ENCODE results near the gene ZNF385D. TPM values are rescaled to one million over a fixed set of nuclear protein-coding genes. Genes with fewer than 3 reads are reported as not detected.

Gene ZNF385D
- total RNA-seq, 1 donor from 2014 or later, result not detected

DNA sequence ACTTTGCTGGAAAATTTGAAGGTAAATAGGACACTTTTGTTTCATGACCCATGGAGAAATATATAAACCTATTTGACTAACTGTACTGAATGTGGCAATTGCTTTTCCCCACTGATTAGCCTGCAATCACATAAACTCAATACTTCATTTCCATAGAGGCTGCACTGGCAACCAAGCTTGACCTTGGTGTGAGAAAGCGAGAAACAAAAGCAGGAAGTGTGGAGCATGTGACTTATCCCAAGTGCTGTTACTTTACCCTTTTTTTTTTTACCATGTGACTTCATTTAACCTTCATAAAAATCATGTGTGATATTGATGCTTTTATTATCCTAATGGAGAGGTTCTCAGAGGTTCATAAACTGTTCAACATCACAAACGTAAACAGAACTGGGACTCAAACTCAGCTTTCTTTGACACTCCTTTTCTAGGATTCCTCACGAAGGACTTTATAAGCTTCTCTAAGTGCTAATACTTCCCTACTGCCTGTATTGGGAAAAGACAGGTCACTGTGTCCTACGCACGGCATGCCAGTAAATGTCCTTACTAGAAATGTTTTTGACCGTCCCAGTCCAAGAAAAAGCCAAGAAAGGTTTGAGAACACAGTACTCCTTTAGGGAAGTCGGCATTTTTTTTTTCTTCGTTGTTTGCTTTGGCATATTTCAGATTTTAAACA, 34.9 kb upstream of the ZNF385D start:
- ChIA-PET POLR2A (no interaction called here), CTCF (no interaction called here)
- DNase-seq (no peak), ATAC-seq (ENCODE audit: low read depth) (no peak)
- no peak overlapping the region for H3K4me3 Mint-ChIP-seq
- TF ChIP-seq CTCF (IDR thresholded peaks at IDR 0.05), result no peak
- no peaks in the 10 kb centered on the region for H3K27me3 Mint-ChIP-seq
- no peaks in the 10 kb centered on the region for H3K9me3 Mint-ChIP-seq
- intact Hi-C loops (cut with micrococcal nuclease), result no loop called here
- no peak overlapping the region for H3K27ac Mint-ChIP-seq
- H3K4me1 Mint-ChIP-seq, result peaks cover 4% of the 10 kb centered on the region
- no peaks in the 10 kb centered on the region for H3K36me3 Mint-ChIP-seq (ENCODE audit: low read depth)

GRCh38 chr3:21783839-21784238, 32.8 kb upstream of the ZNF385D start:
- POLR2A ChIA-PET, result no interaction called here
- Mint-ChIP-seq H3K27ac (no peak overlapping the region), H3K4me1 (peaks cover 4% of the 10 kb centered on the region), H3K27me3 (no peaks in the 10 kb centered on the region), H3K4me3 (no peak overlapping the region), H3K36me3 (ENCODE audit: low read depth) (no peaks in the 10 kb centered on the region), H3K9me3 (no peaks in the 10 kb centered on the region)
- CTCF ChIA-PET, result no interaction called here
- DNase-seq (no peak), ATAC-seq (ENCODE audit: low read depth) (no peak)
- TF ChIP-seq CTCF (IDR thresholded peaks at IDR 0.05), result no peak
- intact Hi-C loops (cut with micrococcal nuclease), result no loop called here

DNA sequence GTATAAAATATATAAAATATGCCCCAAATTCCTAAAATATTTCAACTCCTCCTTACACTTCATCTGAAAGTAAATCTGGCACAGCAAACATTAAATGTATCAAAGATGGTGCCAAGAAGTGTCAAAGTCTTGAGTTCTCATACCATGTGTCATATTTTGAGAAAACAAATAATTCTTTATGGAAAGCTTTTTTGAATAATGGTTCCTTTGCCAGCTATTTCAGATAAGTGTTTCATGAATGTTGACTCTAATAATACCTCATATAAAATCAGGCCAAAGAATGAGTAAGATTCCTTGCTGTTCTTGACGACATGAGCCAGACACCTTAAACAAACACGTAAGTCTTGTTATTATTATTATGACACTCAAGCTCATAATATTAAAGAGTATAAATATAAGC, 30.3 kb upstream of the ZNF385D start:
- Mint-ChIP-seq H3K27ac (no peak overlapping the region), H3K27me3 (no peaks in the 10 kb centered on the region), H3K4me3 (no peak overlapping the region), H3K36me3 (ENCODE audit: low read depth) (no peaks in the 10 kb centered on the region), H3K9me3 (peaks cover 4% of the 10 kb centered on the region), H3K4me1 (peaks cover 4% of the 10 kb centered on the region)
- intact Hi-C loops (cut with micrococcal nuclease), result no loop called here
- ATAC-seq (ENCODE audit: low read depth), result no peak
- no peak for TF ChIP-seq CTCF (IDR thresholded peaks at IDR 0.05)
- no peak for DNase-seq
- POLR2A ChIA-PET, result no interaction called here
- CTCF ChIA-PET, result no interaction called here

DNA sequence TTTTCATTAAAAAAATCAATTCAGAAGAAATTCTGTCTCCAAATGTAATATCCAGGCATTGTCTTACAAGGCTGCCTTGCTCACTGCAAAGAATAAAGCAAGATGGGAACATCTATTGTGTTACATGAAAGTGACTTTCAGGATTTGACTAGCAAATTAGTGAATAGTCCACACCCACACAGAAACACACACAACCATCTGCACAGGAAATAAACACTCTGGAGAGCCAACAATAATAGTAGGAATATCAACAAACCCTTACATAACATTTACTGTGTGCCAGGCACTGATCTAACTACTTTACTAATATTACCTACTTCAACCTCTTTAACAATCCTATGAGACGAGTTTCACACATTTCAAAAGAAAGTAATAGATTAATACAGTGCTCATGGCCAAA, 28.9 kb upstream of the ZNF385D start:
- ChIA-PET POLR2A (no interaction called here), CTCF (no interaction called here)
- H3K27ac Mint-ChIP-seq, result no peak overlapping the region
- no peak for TF ChIP-seq CTCF (IDR thresholded peaks at IDR 0.05)
- DNase-seq, result no peak
- no peaks in the 10 kb centered on the region for H3K36me3 Mint-ChIP-seq (ENCODE audit: low read depth)
- peaks cover 4% of the 10 kb centered on the region for H3K9me3 Mint-ChIP-seq
- no peak for ATAC-seq (ENCODE audit: low read depth)
- intact Hi-C loops (cut with micrococcal nuclease), result no loop called here
- no peak overlapping the region for H3K4me3 Mint-ChIP-seq
- H3K27me3 Mint-ChIP-seq, result no peaks in the 10 kb centered on the region
- no peaks in the 10 kb centered on the region for H3K4me1 Mint-ChIP-seq

- H3K4me1 Mint-ChIP-seq, result no peaks in the 10 kb centered on the region
- CTCF ChIA-PET, result no interaction called here
- POLR2A ChIA-PET, result no interaction called here
- no peak for DNase-seq
- H3K36me3 Mint-ChIP-seq (ENCODE audit: low read depth), result no peaks in the 10 kb centered on the region
- H3K27ac Mint-ChIP-seq, result no peak overlapping the region
- no peaks in the 10 kb centered on the region for H3K27me3 Mint-ChIP-seq
- ATAC-seq (ENCODE audit: low read depth), result no peak
- H3K9me3 Mint-ChIP-seq, result peaks cover 6% of the 10 kb centered on the region
- H3K4me3 Mint-ChIP-seq, result no peak overlapping the region
- intact Hi-C loops (cut with micrococcal nuclease), result no loop called here
- no peak for TF ChIP-seq CTCF (IDR thresholded peaks at IDR 0.05)
Observed at GRCh38 chr3:21778715-21779114, 27.7 kb upstream of the ZNF385D start.

Measured in activated B cell treated with CpG ODN at 0.5 μM for 24 hours (primary cell).